Inflammatory macrophage treated with lipopolysaccharide for 1 hour (primary cell): Measurements from ENCODE around the gene LTBP3.

Source experiments
- DNase-seq, 2 donors: peaks; one replicate each; pipeline ENCODE4 v3.0.0-alpha.2; 2020 to 2022

LTBP3 gene

DNA sequence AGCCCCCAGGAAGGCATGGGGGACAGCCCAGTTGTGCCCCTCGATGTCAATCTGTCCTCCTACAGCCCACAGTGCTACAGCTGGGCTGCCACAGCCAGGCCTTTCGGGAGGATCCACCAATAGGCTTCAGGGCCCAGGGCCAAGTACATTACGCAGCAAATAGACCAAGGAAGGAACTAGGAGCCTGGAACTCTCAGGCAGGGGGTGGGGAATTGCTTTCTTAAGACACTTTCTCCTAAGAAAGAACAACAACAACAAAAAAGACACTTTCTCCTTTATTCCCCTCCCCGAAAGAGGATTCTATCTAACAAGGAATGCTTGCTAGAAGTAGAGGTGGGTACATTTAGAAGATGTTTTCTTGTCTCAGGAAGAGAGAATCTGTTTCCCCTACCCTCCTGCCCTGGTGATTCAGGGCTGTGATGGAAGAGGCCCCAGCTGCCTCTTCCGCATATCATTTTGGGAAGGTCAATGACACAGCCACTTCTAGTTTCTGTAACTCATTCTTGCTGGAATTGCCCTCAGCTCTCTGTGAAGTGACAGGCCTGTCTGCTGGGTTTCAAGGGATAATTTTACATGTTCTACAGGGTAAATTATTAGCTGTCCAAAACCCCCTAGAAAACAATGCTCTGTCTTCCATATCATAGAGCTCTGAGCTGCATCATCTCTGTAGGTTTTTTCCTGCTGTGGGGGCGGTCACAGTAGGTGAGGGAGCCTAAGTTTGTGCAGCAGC, 65.4 kb downstream of the LTBP3 start:
- peak; percentile 84 to 90 for DNase-seq

DNA sequence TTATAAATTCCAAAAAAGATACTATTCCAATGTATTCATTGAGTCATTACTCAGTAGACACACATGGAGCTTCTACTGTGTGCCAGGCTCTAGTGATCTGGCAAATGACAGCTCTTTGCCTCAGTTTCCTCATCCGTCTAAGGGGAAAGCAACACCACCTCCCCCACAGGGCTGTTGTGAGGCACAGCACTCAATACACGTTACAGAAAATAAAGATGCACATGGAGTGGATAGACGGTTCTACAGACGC, 65.8 kb downstream of the LTBP3 start:
- no peak for DNase-seq

DNA sequence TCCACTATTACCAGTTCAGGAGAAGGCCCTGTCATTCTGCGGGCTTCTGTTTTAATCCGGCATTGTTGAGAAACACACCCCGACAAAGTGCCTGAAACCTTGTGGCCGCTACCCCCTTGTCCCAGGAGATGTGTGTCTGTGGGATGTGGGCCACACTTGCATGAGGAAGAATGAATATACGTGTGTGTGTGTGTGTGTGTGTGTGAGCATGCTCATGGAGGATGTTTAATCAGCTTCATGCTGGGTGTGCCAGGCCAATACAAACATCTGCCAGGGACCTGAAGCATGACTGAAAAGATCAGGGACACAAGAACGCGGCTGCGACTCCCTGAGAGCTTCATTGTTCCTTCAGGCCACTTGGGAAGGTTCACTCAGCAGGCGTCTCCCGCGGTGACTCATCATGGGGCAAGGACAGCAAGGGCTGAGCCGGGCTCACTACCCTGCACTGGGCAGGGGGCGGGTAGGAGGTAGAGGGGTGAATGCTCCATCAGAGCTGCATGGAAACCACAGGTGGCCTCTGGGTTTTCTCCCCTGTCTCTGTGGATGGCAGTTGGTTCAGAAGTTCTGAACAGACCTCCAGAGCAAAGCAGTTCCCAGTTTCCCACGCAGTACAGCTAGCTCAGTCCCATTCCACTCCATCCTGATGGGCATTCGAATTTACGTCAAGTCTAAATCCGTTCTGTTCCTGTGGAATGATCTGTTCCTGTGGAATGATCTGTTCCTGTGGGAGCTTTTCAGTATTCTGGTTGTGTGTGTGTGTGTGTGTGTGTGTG, 66.4 kb downstream of the LTBP3 start:
- peak; percentile 55 to 71 for DNase-seq

- no peak for DNase-seq
These were observed 67.0 kb downstream of the LTBP3 start for GRCh38 chr11:65491163-65491465.

DNA sequence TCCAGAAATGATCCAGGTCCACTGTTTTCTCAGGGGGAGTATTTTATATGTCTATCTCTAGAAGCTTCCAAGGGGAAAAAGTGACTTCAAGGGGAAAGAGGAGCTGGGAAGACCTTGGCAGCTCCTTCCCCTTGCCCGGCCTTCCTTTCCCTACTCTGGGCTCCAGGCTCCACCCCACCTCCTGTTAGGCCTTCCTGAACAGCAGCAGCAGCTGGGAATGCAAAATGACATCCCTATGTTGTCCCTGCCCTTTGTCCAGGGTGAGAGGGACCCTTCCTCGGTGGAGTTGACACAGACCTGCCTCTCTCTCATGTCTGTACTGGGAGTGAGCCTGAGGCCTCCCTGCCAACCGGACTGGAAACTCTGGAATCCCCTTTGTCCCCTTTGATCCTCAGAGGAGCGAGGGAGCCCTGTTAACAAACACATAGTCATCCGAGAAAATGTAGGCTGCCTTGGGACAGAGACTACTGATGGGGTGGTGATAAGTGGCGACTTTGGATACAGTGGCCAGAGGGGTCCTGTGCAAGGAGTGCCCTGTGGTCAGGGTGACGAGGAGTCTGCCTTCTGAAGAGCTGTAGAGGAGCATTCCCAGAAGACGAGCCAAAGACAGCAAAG, 68.3 kb downstream of the LTBP3 start:
- no peak for DNase-seq

- no peak for DNase-seq
These were observed 69.0 kb downstream of the LTBP3 start for GRCh38 chr11:65489035-65489705.
